Transverse colon (tissue), 4 donors: ENCODE measurements around the gene IST1. TPM values are rescaled to one million over a fixed set of nuclear protein-coding genes. Genes with fewer than 3 reads are reported as not detected.

Experiments used
- DNase-seq: peaks from one replicate; pipeline ENCODE4 v3.0.0-alpha.2; 2019
- H3K27ac ChIP-seq, 4 donors: fragments of 200-600 bp; sonication (generic); 2 replicates each; pipeline ENCODE4 v1.5.1; 2016 to 2018; ENCODE audit warnings: inconsistent platforms in 4 of 4
- H3K27me3 ChIP-seq: fragments of 200-600 bp; sonication (generic); 2 replicates; pipeline ENCODE4 v1.5.1; 2017; ENCODE audit warnings: inconsistent platforms
- H3K36me3 ChIP-seq, 4 donors: fragments of 200-600 bp; sonication (generic); 2 replicates each; pipeline ENCODE4 v1.5.1; 2017 to 2019; ENCODE audit warnings: inconsistent platforms in 4 of 4
- H3K4me1 ChIP-seq, 4 donors: fragments of 200-600 bp; sonication (generic); 2 replicates each; pipeline ENCODE4 v1.5.1; 2017 to 2020; ENCODE audit warnings: inconsistent platforms in 4 of 4
- H3K4me3 ChIP-seq, 4 donors: fragments of 200-600 bp; sonication (generic); 1 replicate in 1 of 4; 2 replicates in 3 of 4; pipeline versions ENCODE4 v1.5.1 to v1.6.1; 2017 to 2019; ENCODE audit warnings: inconsistent platforms in 4 of 4
- H3K9me3 ChIP-seq, 2 donors: fragments of 200-600 bp; sonication (generic); 2 replicates each; pipeline ENCODE4 v1.5.1; 2017 to 2019; ENCODE audit warnings: inconsistent platforms in 2 of 2
- EP300 ChIP-seq: sonication (generic); formaldehyde crosslinking; IDR thresholded peaks from one replicate; pipeline ENCODE4 v1.6.1; 2017; ENCODE audit warnings: antibody characterized with exemption, low read depth
- POLR2A ChIP-seq: fragments of 450-650 bp; IDR thresholded peaks from one replicate; pipeline ENCODE4 v1.6.1; 2016; ENCODE audit warnings: antibody characterized with exemption, mild to moderate bottlenecking, moderate library complexity
- POLR2AphosphoS5 ChIP-seq, 3 donors: sonication (generic); formaldehyde crosslinking; IDR thresholded peaks; one replicate each; pipeline ENCODE4 v1.6.1; 2016; ENCODE audit warnings: antibody characterized with exemption in 3 of 3
- WGBS, 2 donors: methylation state at CpG; one replicate each; pipeline ENCODE4 v1.1.5; 2018; ENCODE audit warnings: low coverage in 1 of 2; 5-methylcytosine and 5-hydroxymethylcytosine counted together
- in situ Hi-C, 4 donors: fragments of 200-750 bp; cut with MboI; loops; one replicate each; pipeline versions ENCODE4 v1.15.0 to v1.15.1; 2017; ENCODE audit warnings: low sequenced_read_pairs in 3 of 4, low pct_ligation_motif_present in 1 of 4, low pct_unique_long_range_greater_than_20kb in 1 of 4
- intact Hi-C: fragments of 100-400 bp; cut with DNase I; formaldehyde crosslinking; loops from one replicate; pipeline ENCODE4 v1.15.1; 2023; ENCODE audit warnings: low total_unique reads
- total RNA-seq, 4 donors: library from RNA; depleted of rRNA; stranded (reverse); fragments of >200 nt; gene quantifications; one replicate each; pipeline ENCODE4 v1.1.0, GENCODE V29; 2016
- TF ChIP-seq, protein P1 (sequence below), 5 experiments: fragments of 200-600 bp in 3 of 5; fragments of 450-650 bp in 2 of 5; sonication (generic) in 3 of 5; IDR thresholded peaks; 1 replicate in 2 of 5; 2 replicates in 3 of 5; pipeline ENCODE4 v1.5.1; 2016 to 2017; ENCODE audit warnings: antibody characterized with exemption in 5 of 5, inconsistent platforms in 3 of 5, mild to moderate bottlenecking in 2 of 5, moderate library complexity in 1 of 5

The IST1 gene
- total RNA-seq, 4 donors from 2014 or later: 200 to 303 (median 257) TPM

DNA sequence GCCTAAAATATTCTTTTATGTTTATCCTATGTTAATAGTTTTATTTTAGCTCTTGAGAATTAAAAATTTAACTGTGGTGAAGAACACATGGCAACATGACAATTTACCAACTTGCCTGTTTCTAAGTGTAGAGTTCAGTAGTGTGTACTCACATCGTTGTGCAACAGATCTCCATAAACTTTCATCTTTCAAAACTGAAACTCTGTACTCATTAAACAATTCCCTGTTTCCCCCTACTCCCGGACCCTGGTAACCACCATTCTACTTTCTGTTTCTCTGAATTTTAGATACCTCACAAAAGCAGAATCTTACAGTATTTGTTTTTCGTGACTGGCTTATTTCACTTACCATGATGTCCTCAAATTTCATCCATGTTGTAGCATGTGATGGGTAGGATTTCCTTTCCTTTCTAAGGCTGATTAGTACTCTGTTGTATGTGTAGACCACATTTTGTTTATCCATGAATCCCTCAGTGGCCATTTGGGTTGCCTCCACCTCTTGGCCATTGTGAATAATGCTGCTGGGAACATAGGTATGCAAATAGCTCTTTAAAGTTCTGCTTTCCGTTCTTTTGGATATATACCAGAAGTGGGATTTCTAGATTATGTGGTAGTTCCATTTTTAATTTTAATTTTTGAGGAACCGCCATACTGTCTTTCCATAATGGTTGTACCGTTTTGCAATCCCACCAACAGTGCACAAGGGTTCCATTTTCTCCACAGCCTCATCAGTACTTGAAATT, 17.4 kb downstream of the IST1 start:
- in situ Hi-C loops: no loop called here
- Histone ChIP-seq H3K9me3 (no peaks in the 10 kb centered on the region), H3K27me3 (no peaks in the 10 kb centered on the region), H3K4me1 (peaks cover 2 to 77% (median 15%) of the 10 kb centered on the region in 4 donors), H3K27ac (no peak overlapping the region), H3K4me3 (no peak overlapping the region), H3K36me3 (peaks cover 0 to 16% (median 2%) of the 10 kb centered on the region in 4 donors)
- 78 to 79% methylated on average over 6 of the region's 6 CpGs for WGBS, 2 donors
- DNase-seq: no peak
- intact Hi-C loops: no loop called here
- no peak for TF ChIP-seq POLR2A
- TF ChIP-seq POLR2AphosphoS5 (IDR thresholded peaks at IDR 0.05): no peak
- no peak for TF ChIP-seq EP300
- TF ChIP-seq, protein P1, sequence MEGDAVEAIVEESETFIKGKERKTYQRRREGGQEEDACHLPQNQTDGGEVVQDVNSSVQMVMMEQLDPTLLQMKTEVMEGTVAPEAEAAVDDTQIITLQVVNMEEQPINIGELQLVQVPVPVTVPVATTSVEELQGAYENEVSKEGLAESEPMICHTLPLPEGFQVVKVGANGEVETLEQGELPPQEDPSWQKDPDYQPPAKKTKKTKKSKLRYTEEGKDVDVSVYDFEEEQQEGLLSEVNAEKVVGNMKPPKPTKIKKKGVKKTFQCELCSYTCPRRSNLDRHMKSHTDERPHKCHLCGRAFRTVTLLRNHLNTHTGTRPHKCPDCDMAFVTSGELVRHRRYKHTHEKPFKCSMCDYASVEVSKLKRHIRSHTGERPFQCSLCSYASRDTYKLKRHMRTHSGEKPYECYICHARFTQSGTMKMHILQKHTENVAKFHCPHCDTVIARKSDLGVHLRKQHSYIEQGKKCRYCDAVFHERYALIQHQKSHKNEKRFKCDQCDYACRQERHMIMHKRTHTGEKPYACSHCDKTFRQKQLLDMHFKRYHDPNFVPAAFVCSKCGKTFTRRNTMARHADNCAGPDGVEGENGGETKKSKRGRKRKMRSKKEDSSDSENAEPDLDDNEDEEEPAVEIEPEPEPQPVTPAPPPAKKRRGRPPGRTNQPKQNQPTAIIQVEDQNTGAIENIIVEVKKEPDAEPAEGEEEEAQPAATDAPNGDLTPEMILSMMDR (IDR thresholded peaks at IDR 0.05): no peak

DNA sequence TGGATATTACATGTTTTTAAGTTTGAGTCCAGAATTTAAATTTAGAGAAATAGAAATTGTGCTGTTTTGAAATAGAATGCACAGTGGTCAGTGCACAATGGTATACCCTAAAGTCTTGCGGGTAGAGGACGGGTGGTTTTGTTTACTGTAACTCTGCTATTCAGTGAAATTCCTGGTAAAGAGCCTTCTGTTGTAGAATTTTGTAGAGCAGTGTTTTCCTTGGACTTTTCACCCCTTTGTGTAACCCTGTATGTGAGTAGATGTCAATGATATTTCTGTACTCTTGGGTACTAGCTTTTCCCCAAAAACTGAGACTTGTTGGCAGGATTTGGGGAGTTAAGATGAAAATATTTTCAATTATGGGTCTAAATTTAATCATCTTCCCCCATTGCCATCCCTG, 19.5 kb downstream of the IST1 start:
- intact Hi-C loops: no loop called here

GRCh38 chr16:71915350-71915749, 20.0 kb downstream of the IST1 start:
- 93% methylated on average over 2 of the region's 2 CpGs; no CpG with 5 or more reads in 1 of the 2 donors for WGBS, 2 donors
- TF ChIP-seq POLR2AphosphoS5 (IDR thresholded peaks at IDR 0.05) (no peak), POLR2A (no peak), EP300 (no peak)
- TF ChIP-seq, protein P1 (IDR thresholded peaks at IDR 0.05): no peak
- intact Hi-C loops: no loop called here

More for the DNA sequence above, 19.5 kb downstream of the IST1 start:
- 60% methylated on average over 2 of the region's 2 CpGs; no CpG with 5 or more reads in 1 of the 2 donors for WGBS, 2 donors
- no peak for TF ChIP-seq POLR2AphosphoS5 (IDR thresholded peaks at IDR 0.05)
- no peak for TF ChIP-seq EP300
- TF ChIP-seq POLR2A: no peak
- TF ChIP-seq, protein P1 (IDR thresholded peaks at IDR 0.05): no peak
- Histone ChIP-seq H3K9me3 (no peaks in the 10 kb centered on the region), H3K4me1 (peaks cover 0 to 69% (median 15%) of the 10 kb centered on the region in 4 donors), H3K27me3 (no peaks in the 10 kb centered on the region), H3K27ac (no peak overlapping the region), H3K4me3 (no peak overlapping the region), H3K36me3 (peaks cover 0 to 37% (median 6%) of the 10 kb centered on the region in 4 donors)
- DNase-seq: no peak
- in situ Hi-C loops: no loop called here

GRCh38 chr16:71916397-71916920, 21.1 kb downstream of the IST1 start:
- DNase-seq: no peak
- Histone ChIP-seq H3K4me1 (peaks cover 0 to 52% (median 8%) of the 10 kb centered on the region in 4 donors), H3K27me3 (no peaks in the 10 kb centered on the region), H3K9me3 (no peaks in the 10 kb centered on the region), H3K4me3 (no peak overlapping the region), H3K27ac (peak overlapping the region in 1 of 4 donors; percentile 57), H3K36me3 (peaks cover 0 to 54% (median 12%) of the 10 kb centered on the region in 4 donors)
- 62 to 84% methylated on average over 3 to 11 of the region's 11 CpGs for WGBS, 2 donors
- TF ChIP-seq POLR2A (no peak), EP300 (no peak)
- TF ChIP-seq, protein P1 (IDR thresholded peaks at IDR 0.05): no peak
- intact Hi-C loops: no loop called here
- in situ Hi-C loops: no loop called here

More at GRCh38 chr16:71915350-71915749, 20.0 kb downstream of the IST1 start:
- H3K27ac ChIP-seq: no peak overlapping the region
- no peaks in the 10 kb centered on the region for H3K9me3 ChIP-seq
- H3K27me3 ChIP-seq: no peaks in the 10 kb centered on the region
- H3K4me3 ChIP-seq: no peak overlapping the region
- H3K4me1 ChIP-seq: peaks cover 0 to 64% (median 15%) of the 10 kb centered on the region in 4 donors
- in situ Hi-C loops: no loop called here
- DNase-seq: no peak
- H3K36me3 ChIP-seq: peaks cover 0 to 43% (median 8%) of the 10 kb centered on the region in 4 donors
